B cell (primary cell): ENCODE data around the gene STRADA. TPM values are rescaled to one million over a fixed set of nuclear protein-coding genes. Genes with fewer than 3 reads are reported as not detected.

Experiments used
- ATAC-seq: fragments of 200-7000 bp; cut with Tn5 transposase; one replicate; pipeline ENCODE4 v1.10.0; 2021; ENCODE audit warnings: low read depth, mild to moderate bottlenecking, moderate number of reproducible peaks, moderate library complexity
- CTCF ChIA-PET: fragments of 350-600 bp; sonication (Branson Sonifier 250); formaldehyde crosslinking; loops from one replicate; lab custom pipeline; 2021; ENCODE audit warnings: antibody characterized with exemption, inconsistent platforms; lab: Charles Lee
- POLR2A ChIA-PET: fragments of 350-600 bp; sonication (Branson Sonifier 250); formaldehyde crosslinking; loops from one replicate; lab custom pipeline; 2021; ENCODE audit warnings: antibody characterized with exemption; lab: Charles Lee
- DNase-seq: peaks from one replicate; pipeline ENCODE4 v3.0.0; 2013
- H2AFZ ChIP-seq: 2 replicates; pipeline ENCODE4 v1.6.1; 2012; ENCODE audit warnings: mild to moderate bottlenecking, low read depth, low read length; ENCODE audit not compliant: insufficient read depth, poor library complexity, severe bottlenecking
- H3K27ac ChIP-seq, 2 donors: 1 replicate in 1 of 2; 2 replicates in 1 of 2; pipeline ENCODE4 v1.5.1; 2012 to 2013; ENCODE audit warnings: low read length in 2 of 2, mild to moderate bottlenecking in 2 of 2, moderate library complexity in 1 of 2
- H3K27me3 ChIP-seq, 4 experiments: fragments of 200-600 bp in 1 of 4; sonication (generic) in 1 of 4; replicated peaks in 1 of 4; 1 replicate in 2 of 4; 2 replicates in 2 of 4; pipeline versions ENCODE4 v1.6.1 to v1.7.0; 2013 to 2016; ENCODE audit warnings: low read length in 3 of 4, mild to moderate bottlenecking in 2 of 4, mixed read lengths in 1 of 4, moderate library complexity in 1 of 4; ENCODE audit not compliant: insufficient read depth in 4 of 4, control insufficient read depth in 3 of 4; ENCODE audit errors: control extremely low read depth in 1 of 4
- H3K36me3 ChIP-seq, 2 experiments: replicated peaks in 1 of 2; 1 replicate in 1 of 2; 2 replicates in 1 of 2; pipeline versions ENCODE4 v1.6.1 to v1.7.1; 2013; ENCODE audit warnings: low read length in 1 of 2; ENCODE audit not compliant: insufficient read depth in 2 of 2, control insufficient read depth in 1 of 2; ENCODE audit errors: control extremely low read depth in 1 of 2, extremely low read depth in 1 of 2
- H3K4me1 ChIP-seq, 2 donors: fragments of 200-600 bp in 1 of 2; sonication (generic) in 1 of 2; 1 replicate in 1 of 2; 2 replicates in 1 of 2; pipeline versions ENCODE4 v1.5.1 to v1.6.1; 2013 to 2017; ENCODE audit warnings: low read length in 2 of 2; ENCODE audit not compliant: control insufficient read depth in 2 of 2, insufficient read depth in 2 of 2
- H3K4me2 ChIP-seq: replicated peaks from 2 replicates; pipeline ENCODE3; 2012; ENCODE audit warnings: mild to moderate bottlenecking, low read depth, low read length; ENCODE audit not compliant: poor library complexity, severe bottlenecking
- H3K4me3 ChIP-seq, 5 experiments: fragments of 200-600 bp in 1 of 5; sonication (generic) in 1 of 5; 1 replicate in 3 of 5; 2 replicates in 2 of 5; pipeline versions ENCODE4 v1.5.1 to v1.7.0; 2011 to 2016; ENCODE audit warnings: low read length in 4 of 5, mild to moderate bottlenecking in 4 of 5, low read depth in 2 of 5, control low read depth in 1 of 5, moderate library complexity in 1 of 5; ENCODE audit not compliant: insufficient read depth in 1 of 5; ENCODE audit errors: control extremely low read depth in 1 of 5, extremely low read depth in 1 of 5
- H3K79me2 ChIP-seq: fragments of 200-600 bp; sonication (generic); one replicate; pipeline ENCODE4 v1.6.0; 2016; ENCODE audit warnings: low read length; ENCODE audit not compliant: control insufficient read depth, insufficient read depth
- H3K9ac ChIP-seq: fragments of 200-600 bp; sonication (generic); 2 replicates; pipeline ENCODE4 v1.6.1; 2017; ENCODE audit warnings: mild to moderate bottlenecking, low read length, moderate library complexity
- H3K9me3 ChIP-seq, 3 donors: one replicate each; pipeline versions ENCODE4 v1.6.1 to v1.7.1; 2013; ENCODE audit warnings: low read length in 2 of 3; ENCODE audit not compliant: control insufficient read depth in 2 of 3, insufficient read depth in 1 of 3; ENCODE audit errors: control extremely low read depth in 1 of 3
- H4K20me1 ChIP-seq: 2 replicates; pipeline ENCODE4 v1.6.0; 2012; ENCODE audit warnings: mild to moderate bottlenecking, low read length; ENCODE audit not compliant: insufficient read depth, control insufficient read depth, poor library complexity, severe bottlenecking
- H3K27ac Mint-ChIP-seq: one replicate; pipeline ENCODE4 v1.8.0; 2021; ENCODE audit warnings: mixed read lengths
- H3K27me3 Mint-ChIP-seq: one replicate; pipeline ENCODE4 v1.8.0; 2021; ENCODE audit warnings: mixed read lengths
- H3K4me1 Mint-ChIP-seq: one replicate; pipeline ENCODE4 v1.8.0; 2021; ENCODE audit warnings: mixed read lengths
- H3K4me3 Mint-ChIP-seq: one replicate; pipeline ENCODE4 v1.8.0; 2021; ENCODE audit warnings: mixed read lengths
- H3K9me3 Mint-ChIP-seq: one replicate; pipeline ENCODE4 v1.8.0; 2022; ENCODE audit warnings: mixed read lengths; ENCODE audit not compliant: insufficient read depth
- CTCF ChIP-seq: fragments of 200-600 bp; IDR thresholded peaks from one replicate; pipeline ENCODE4 v1.8.0; 2022; ENCODE audit warnings: antibody characterized with exemption, mild to moderate bottlenecking
- EZH2 ChIP-seq: IDR thresholded peaks from 2 replicates; pipeline ENCODE4 v1.6.1; 2012; ENCODE audit warnings: borderline replicate concordance, low read depth, mild to moderate bottlenecking, moderate library complexity, low read length; ENCODE audit not compliant: insufficient read depth, poor library complexity, severe bottlenecking
- WGBS: methylation state at CpG from one replicate; pipeline ENCODE4 v1.1.5; 2013; ENCODE audit warnings: missing lambda C conversion rate; ENCODE audit not compliant: insufficient coverage; 5-methylcytosine and 5-hydroxymethylcytosine counted together
- intact Hi-C: fragments of 100-400 bp; cut with micrococcal nuclease; formaldehyde crosslinking; loops from one replicate; pipeline ENCODE4 v1.10.0; 2022
- polyA plus RNA-seq: library from polyadenylated mRNA; depleted of rRNA; stranded (reverse); fragments of >200 nt; gene quantifications from 2 replicates; pipeline ENCODE4 v1.2.3, GENCODE V29; 2012
- total RNA-seq, 2 donors: library from RNA; stranded (reverse); fragments of 120-200 nt in 1 of 2; gene quantifications; 1 replicate in 1 of 2; 2 replicates in 1 of 2; pipeline versions ENCODE4 v1.2.3 to v1.2.4, GENCODE V29; 2013 to 2022

Gene STRADA
- total and polyA plus RNA-seq, 2 donors (not counting 1 experiment from before 2014, with no cell fraction given) = 48.1 to 93.2 TPM

- peaks cover 41% of the 10 kb centered on the region for H4K20me1 ChIP-seq
Observed at GRCh38 chr17:63773272-63774140, 31.9 kb upstream of the STRADA start, which contains the start of gene CCDC47. CCDC47 (minus strand) TSS chr17:63773597; CDS start chr17:63766175, 7,422 bp downstream.

More at GRCh38 chr17:63773272-63774140, 31.9 kb upstream of the STRADA start, which contains the start of gene CCDC47:
- POLR2A ChIA-PET = interaction anchor here (0.5 to 4.1 kb wide), 24 partner anchors 12 to 1299 kb away, joined by 3 to 113 read pairs (median 5); partner anchors contain the start of genes CEP95, DCAF7, DDX5 and FTSJ3
- DNase-seq (peak; percentile 99), ATAC-seq (peak; percentile 78)
- Histone ChIP-seq H3K9ac (peak within 1 kb of the TSS; percentile 92), H3K4me3 (peak within 1 kb of the TSS; percentile 78 to 99 (median 90)), H3K4me2 (peak within 1 kb of the TSS; percentile 88), H3K27ac (peak within 1 kb of the TSS; percentile 78 to 94), H3K36me3 (peaks cover 5 to 18% of the 10 kb centered on the region in 2 experiments), H2AFZ (peak within 1 kb of the TSS; percentile 93), H3K4me1 (peaks cover 28 to 34% of the 10 kb centered on the region in 2 donors), H3K9me3 (no peaks in the 10 kb centered on the region), H3K79me2 (peaks cover 87% of the 10 kb centered on the region), H3K27me3 (no peaks in the 10 kb centered on the region)
- Mint-ChIP-seq H3K27me3 (no peaks in the 10 kb centered on the region), H3K4me3 (peak within 1 kb of the TSS; percentile 98), H3K27ac (peak within 1 kb of the TSS; percentile 99), H3K4me1 (peaks cover 52% of the 10 kb centered on the region), H3K9me3 (no peaks in the 10 kb centered on the region)
- TF ChIP-seq EZH2 (no peak), CTCF (no peak)
- intact Hi-C loops = loop anchor here (1.0 to 5.0 kb wide), 8 partner anchors 32 to 374 kb away; partner anchors contain the start of genes DCAF7, FTSJ3, ICAM2 and MAP3K3
- CTCF ChIA-PET = interaction anchor here (0.7 to 3.2 kb wide), 10 partner anchors 9 to 79 kb away, joined by 3 to 15 read pairs (median 5); partner anchors contain the start of gene STRADA
- under 1% methylated on average over 52 of the region's 74 CpGs for WGBS
